ENCODE results near the gene RRAS.

The RRAS gene

GRCh38 chr19:49676784-49677230, 36.9 kb upstream of the RRAS start:
- DNase-seq = peak; percentile 99 to 100

- DNase-seq = peak in 1 of 2 experiments; percentile 79
Observed at GRCh38 chr19:49676136-49676783, 36.3 kb upstream of the RRAS start.

GRCh38 chr19:49672131-49672919, 32.4 kb upstream of the RRAS start:
- peak; percentile 81 to 84 for DNase-seq

- DNase-seq = no peak
Observed at GRCh38 chr19:49669516-49669915, 29.6 kb upstream of the RRAS start.

- no peak for DNase-seq
Observed at GRCh38 chr19:49667473-49667872, 27.5 kb upstream of the RRAS start.

GRCh38 chr19:49666120-49666444, 26.1 kb upstream of the RRAS start:
- DNase-seq = no peak

- DNase-seq = peak; percentile 99 to 100
Observed at GRCh38 chr19:49665351-49666119, 25.6 kb upstream of the RRAS start, which contains the start of the genes BCL2L12 and IRF3. Gene BCL2L12, plus strand, starts transcription at chr19:49665933. Its CDS starts 760 bp downstream, at chr19:49666693. Gene IRF3, minus strand, starts transcription at chr19:49665857. Its CDS starts 1,019 bp downstream, at chr19:49664838.

GRCh38 chr19:49665036-49665350, 25.1 kb upstream of the RRAS start:
- DNase-seq = no peak

GRCh38 chr19:49664171-49665035, 24.5 kb upstream of the RRAS start:
- DNase-seq = peak; percentile 95 to 97

GRCh38 chr19:49663224-49663623, 23.3 kb upstream of the RRAS start:
- DNase-seq = no peak

- no peak for DNase-seq
Observed at GRCh38 chr19:49662011-49662410, 22.1 kb upstream of the RRAS start.

- DNase-seq = no peak
Observed at GRCh38 chr19:49660338-49660961, 20.5 kb upstream of the RRAS start.

- DNase-seq = no peak
Observed at GRCh38 chr19:49658566-49659442, 18.9 kb upstream of the RRAS start.

- no peak for DNase-seq
Observed at GRCh38 chr19:49658139-49658517, 18.2 kb upstream of the RRAS start.

- DNase-seq = no peak
Observed at GRCh38 chr19:49657493-49658138, 17.7 kb upstream of the RRAS start.

- no peak for DNase-seq
Observed at GRCh38 chr19:49656456-49657109, 16.6 kb upstream of the RRAS start.

- no peak for DNase-seq
Observed at GRCh38 chr19:49655570-49656455, 15.9 kb upstream of the RRAS start.

- no peak for DNase-seq
Observed at GRCh38 chr19:49654581-49654980, 14.6 kb upstream of the RRAS start.

GRCh38 chr19:49653466-49653806, 13.5 kb upstream of the RRAS start:
- DNase-seq = no peak

Measured in activated CD4-positive, alpha-beta T cell treated with anti-CD3 and anti-CD28 coated beads, Interleukin-2, amount 50 U/mL, for 48 hours (primary cell).